Breast epithelium (tissue), 4 donors: ENCODE results near the gene ABL1. TPM values are rescaled to one million over a fixed set of nuclear protein-coding genes. Genes with fewer than 3 reads are reported as not detected.

Experiments
- DNase-seq, 2 donors: peaks; one replicate each; pipeline ENCODE4 v3.0.0-alpha.2; 2019; ENCODE audit warnings: low spot score in 2 of 2
- H3K27ac ChIP-seq, 2 donors: fragments of 200-600 bp; sonication (generic) in 1 of 2; one replicate each; pipeline ENCODE4 v1.5.1; 2016 to 2019; ENCODE audit warnings: mild to moderate bottlenecking in 1 of 2
- H3K27me3 ChIP-seq, 2 donors: fragments of 200-600 bp; sonication (generic) in 1 of 2; one replicate each; pipeline versions ENCODE4 v1.5.1 to v1.6.0; 2017 to 2019; ENCODE audit warnings: control low read depth in 1 of 2, mild to moderate bottlenecking in 1 of 2
- H3K36me3 ChIP-seq: fragments of 200-600 bp; one replicate; pipeline ENCODE4 v1.5.1; 2019
- H3K4me1 ChIP-seq, 2 donors: fragments of 200-600 bp; sonication (generic); one replicate each; pipeline ENCODE4 v1.5.1; 2016 to 2019; ENCODE audit warnings: control low read depth in 1 of 2
- H3K4me3 ChIP-seq, 3 donors: fragments of 200-600 bp; sonication (generic); 1 replicate in 2 of 3; 2 replicates in 1 of 3; pipeline ENCODE4 v1.5.1; 2016 to 2019; ENCODE audit warnings: mild to moderate bottlenecking in 3 of 3, moderate library complexity in 2 of 3
- H3K9me3 ChIP-seq, 2 donors: fragments of 200-600 bp; sonication (generic) in 1 of 2; one replicate each; pipeline ENCODE4 v1.5.1; 2016 to 2019; ENCODE audit warnings: control low read depth in 1 of 2
- CTCF ChIP-seq, 3 donors: fragments of 450-650 bp; IDR thresholded peaks; one replicate each; pipeline ENCODE4 v1.5.1; 2016 to 2017; ENCODE audit warnings: antibody characterized with exemption in 3 of 3, mild to moderate bottlenecking in 3 of 3, moderate library complexity in 3 of 3
- POLR2A ChIP-seq: fragments of 450-650 bp; IDR thresholded peaks from one replicate; pipeline ENCODE4 v1.6.1; 2016; ENCODE audit warnings: antibody characterized with exemption, mild to moderate bottlenecking, moderate library complexity
- POLR2AphosphoS5 ChIP-seq, 3 donors: sonication (generic); formaldehyde crosslinking; IDR thresholded peaks; one replicate each; pipeline ENCODE4 v1.6.1; 2017; ENCODE audit warnings: antibody characterized with exemption in 3 of 3
- intact Hi-C: fragments of 100-400 bp; cut with DNase I; formaldehyde crosslinking; loops from one replicate; pipeline ENCODE4 v1.15.1; 2023; ENCODE audit warnings: low total_unique reads
- total RNA-seq, 3 donors: library from RNA; depleted of rRNA; stranded (reverse); fragments of >200 nt; gene quantifications; one replicate each; pipeline ENCODE4 v1.1.0, GENCODE V29; 2016

ABL1 gene
- total RNA-seq, 3 donors from 2014 or later, result 43.6 to 72.8 (median 67.4) TPM

GRCh38 chr9:130872508-130872907, 37.5 kb downstream of the ABL1 start:
- TF ChIP-seq POLR2A (no peak), POLR2AphosphoS5 (IDR thresholded peaks at IDR 0.05) (no peak), CTCF (IDR thresholded peaks at IDR 0.05) (no peak)
- intact Hi-C loops, result no loop called here
- no peak for DNase-seq
- Histone ChIP-seq H3K9me3 (no peaks in the 10 kb centered on the region), H3K36me3 (peaks cover 4% of the 10 kb centered on the region), H3K27ac (no peak overlapping the region), H3K4me3 (no peak overlapping the region), H3K27me3 (no peaks in the 10 kb centered on the region), H3K4me1 (no peaks in the 10 kb centered on the region)

GRCh38 chr9:130872912-130873503, 38.0 kb downstream of the ABL1 start:
- Histone ChIP-seq H3K36me3 (peaks cover 4% of the 10 kb centered on the region), H3K4me1 (no peaks in the 10 kb centered on the region)
- no peak for DNase-seq

GRCh38 chr9:130873966-130874365, 38.9 kb downstream of the ABL1 start:
- H3K36me3 ChIP-seq, result peaks cover 4% of the 10 kb centered on the region

More at GRCh38 chr9:130872912-130873503, 38.0 kb downstream of the ABL1 start:
- Histone ChIP-seq H3K9me3 (no peaks in the 10 kb centered on the region), H3K27me3 (no peaks in the 10 kb centered on the region), H3K4me3 (no peak overlapping the region), H3K27ac (no peak overlapping the region)
- intact Hi-C loops, result no loop called here
- TF ChIP-seq POLR2A (no peak), CTCF (IDR thresholded peaks at IDR 0.05) (no peak), POLR2AphosphoS5 (IDR thresholded peaks at IDR 0.05) (no peak)

GRCh38 chr9:130874783-130875182, 39.7 kb downstream of the ABL1 start:
- no peak for DNase-seq
- Histone ChIP-seq H3K4me3 (no peak overlapping the region), H3K27ac (no peak overlapping the region), H3K36me3 (peaks cover 4% of the 10 kb centered on the region), H3K9me3 (no peaks in the 10 kb centered on the region), H3K4me1 (no peaks in the 10 kb centered on the region), H3K27me3 (no peaks in the 10 kb centered on the region)
- TF ChIP-seq POLR2AphosphoS5 (IDR thresholded peaks at IDR 0.05) (no peak), POLR2A (no peak), CTCF (IDR thresholded peaks at IDR 0.05) (no peak)
- intact Hi-C loops, result no loop called here

More at GRCh38 chr9:130873966-130874365, 38.9 kb downstream of the ABL1 start:
- intact Hi-C loops, result no loop called here
- Histone ChIP-seq H3K4me3 (no peak overlapping the region), H3K4me1 (no peaks in the 10 kb centered on the region), H3K9me3 (no peaks in the 10 kb centered on the region), H3K27me3 (no peaks in the 10 kb centered on the region), H3K27ac (no peak overlapping the region)
- DNase-seq, result no peak
- TF ChIP-seq CTCF (IDR thresholded peaks at IDR 0.05) (no peak), POLR2AphosphoS5 (IDR thresholded peaks at IDR 0.05) (no peak)

GRCh38 chr9:130877300-130877699, 42.2 kb downstream of the ABL1 start:
- no peak overlapping the region for H3K4me3 ChIP-seq
- intact Hi-C loops, result no loop called here
- no peaks in the 10 kb centered on the region for H3K4me1 ChIP-seq
- TF ChIP-seq POLR2AphosphoS5 (IDR thresholded peaks at IDR 0.05) (no peak), POLR2A (no peak), CTCF (IDR thresholded peaks at IDR 0.05) (no peak)
- H3K27me3 ChIP-seq, result no peaks in the 10 kb centered on the region
- peaks cover 8% of the 10 kb centered on the region for H3K36me3 ChIP-seq
- no peak overlapping the region for H3K27ac ChIP-seq
- H3K9me3 ChIP-seq, result no peaks in the 10 kb centered on the region
- no peak for DNase-seq
